GM12891 (cell line): ENCODE measurements around the gene NRBP1.

ENCODE experiments used
- DNase-seq: peaks from one replicate; pipeline ENCODE4 v3.0.0; 2011; ENCODE audit warnings: low spot score; ENCODE audit not compliant: insufficient read length
- FAIRE-seq: peaks from 2 replicates; lab custom pipeline; 2011; peaks lifted over from hg19 to GRCh38; lab: Jason Lieb, UNC
- PAX5 ChIP-seq: IDR thresholded peaks from 2 replicates; pipeline ENCODE4 v1.6.1; 2011; ENCODE audit warnings: low read length, moderate library complexity, mild to moderate bottlenecking; ENCODE audit not compliant: insufficient read depth, severe bottlenecking
- POLR2A ChIP-seq: IDR thresholded peaks from 2 replicates; pipeline ENCODE4 v1.6.1; 2011; ENCODE audit warnings: low read depth, low read length, control low read depth
- POLR2AphosphoS5 ChIP-seq: IDR thresholded peaks from 2 replicates; pipeline ENCODE4 v1.6.1; 2011; ENCODE audit warnings: low read depth, low read length, control low read depth
- POU2F2 ChIP-seq: IDR thresholded peaks from 2 replicates; pipeline ENCODE4 v1.6.1; 2011; ENCODE audit warnings: low read depth, mild to moderate bottlenecking, control low read depth, low read length, moderate library complexity
- SPI1 ChIP-seq: IDR thresholded peaks from 2 replicates; pipeline ENCODE4 v1.6.1; 2011; ENCODE audit warnings: low read depth, low read length, control low read depth
- TAF1 ChIP-seq: IDR thresholded peaks from 2 replicates; pipeline ENCODE4 v1.6.1; 2011; ENCODE audit warnings: low read depth, low read length, control low read depth

Gene NRBP1

DNA sequence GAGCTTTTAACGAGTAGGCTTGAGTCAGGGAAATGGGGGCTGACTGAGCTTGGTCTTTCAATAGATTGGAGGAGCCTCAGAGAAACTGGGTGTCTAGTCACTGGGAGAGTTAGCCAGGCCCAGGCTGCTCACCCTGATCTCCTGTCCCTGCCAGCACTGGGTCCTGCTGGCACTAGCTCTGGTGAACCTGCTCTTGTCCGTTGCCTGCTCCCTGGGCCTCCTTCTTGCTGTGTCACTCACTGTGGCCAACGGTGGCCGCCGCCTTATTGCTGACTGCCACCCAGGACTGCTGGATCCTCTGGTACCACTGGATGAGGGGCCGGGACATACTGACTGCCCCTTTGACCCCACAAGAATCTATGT is 14.5 kb downstream of the NRBP1 start:
- TF ChIP-seq POLR2AphosphoS5 (no peak), SPI1 (no peak), PAX5 (no peak), POLR2A (no peak), TAF1 (no peak), POU2F2 (no peak)
- FAIRE-seq (no peak), DNase-seq (no peak)

DNA sequence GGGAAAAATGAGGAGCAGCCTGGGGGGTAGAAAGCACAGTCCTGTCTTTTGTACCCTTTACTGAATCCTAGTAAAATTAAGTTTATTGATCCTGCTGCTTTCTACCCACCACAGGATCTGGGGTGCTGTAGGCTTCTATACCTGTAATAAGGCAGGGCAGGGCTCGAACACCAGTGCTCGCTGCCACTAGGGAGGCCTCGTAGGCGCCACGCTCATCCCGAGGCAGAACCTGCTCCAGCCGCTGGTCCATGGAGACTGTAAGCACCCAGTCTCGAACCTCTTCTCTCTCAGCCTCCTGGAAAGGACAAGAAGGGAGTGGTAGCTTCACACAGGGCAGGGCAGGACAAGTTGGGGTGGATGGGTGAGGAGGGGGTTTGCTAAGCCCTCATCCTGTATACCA is 16.7 kb downstream of the NRBP1 start:
- TF ChIP-seq PAX5, result no peak
- TF ChIP-seq POLR2A, result no peak
- TF ChIP-seq POU2F2, result no peak
- TF ChIP-seq TAF1, result no peak
- TF ChIP-seq SPI1, result no peak
- TF ChIP-seq POLR2AphosphoS5, result no peak
- no peak for DNase-seq
- FAIRE-seq, result no peak

DNA sequence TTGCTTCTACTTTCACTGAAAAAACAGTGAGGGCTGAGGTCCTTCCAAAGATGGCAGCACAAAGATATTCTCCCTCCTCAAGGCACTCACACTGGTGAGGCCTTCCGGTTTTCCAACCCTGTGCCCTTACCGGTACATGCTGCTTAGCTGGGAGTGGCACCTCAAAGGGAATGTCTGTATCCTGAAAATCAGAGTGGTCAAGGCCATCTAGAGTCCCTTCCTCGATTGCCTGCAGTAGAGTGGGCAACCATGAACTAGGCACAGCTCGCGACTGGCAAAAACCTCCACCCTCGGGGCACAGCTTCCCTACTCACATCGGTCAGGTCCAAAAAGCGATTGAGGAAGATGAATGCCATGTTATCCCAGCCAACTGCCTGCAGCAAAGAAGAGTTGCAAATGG is 17.2 kb downstream of the NRBP1 start:
- FAIRE-seq (no peak), DNase-seq (no peak)
- TF ChIP-seq POLR2A (no peak), PAX5 (no peak), SPI1 (no peak), POLR2AphosphoS5 (no peak), TAF1 (no peak), POU2F2 (no peak)

DNA sequence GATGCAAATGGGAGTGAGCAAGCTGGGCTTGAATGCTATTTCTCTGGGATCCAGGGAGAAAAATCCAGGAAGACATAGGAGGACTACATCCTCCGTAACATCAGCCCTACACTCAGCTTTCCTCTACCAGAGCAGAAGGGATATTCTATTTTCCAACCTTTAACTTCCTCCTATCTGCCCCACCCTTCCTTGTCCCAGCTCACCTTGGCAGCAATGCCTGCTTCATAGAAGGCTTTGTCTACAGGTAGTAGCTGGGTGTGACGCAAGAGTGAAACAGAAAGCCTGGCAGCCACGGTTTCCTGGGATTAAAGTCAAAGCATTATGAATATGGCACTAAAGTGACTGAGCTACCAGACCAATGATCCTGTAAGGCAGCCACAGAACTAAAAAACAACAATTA is 17.6 kb downstream of the NRBP1 start:
- no peak for FAIRE-seq
- no peak for DNase-seq
- TF ChIP-seq SPI1, result no peak
- no peak for TF ChIP-seq POLR2AphosphoS5
- no peak for TF ChIP-seq POU2F2
- TF ChIP-seq TAF1, result no peak
- no peak for TF ChIP-seq POLR2A
- TF ChIP-seq PAX5, result no peak

DNA sequence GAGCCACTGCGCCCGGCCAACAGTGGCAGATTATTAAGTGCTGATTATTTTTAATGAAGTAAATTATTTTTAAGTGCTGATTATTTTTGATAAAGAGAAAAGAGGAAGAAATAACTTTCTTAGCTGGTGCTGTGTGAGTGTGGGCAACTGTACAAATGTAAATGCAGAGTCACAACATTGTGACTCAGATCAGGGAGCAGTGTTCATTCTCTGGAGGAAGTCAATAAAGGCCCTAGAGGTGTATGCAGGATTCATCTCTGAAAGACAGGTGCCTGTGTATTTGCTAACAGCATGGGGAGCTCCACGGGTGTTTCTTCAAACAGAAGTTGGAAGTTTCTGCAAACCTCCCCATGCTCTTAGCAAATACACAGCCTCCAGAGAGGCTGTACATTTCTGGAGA is 19.9 kb downstream of the NRBP1 start:
- no peak for DNase-seq
- FAIRE-seq, result no peak
- no peak for TF ChIP-seq PAX5
- no peak for TF ChIP-seq POLR2A
- TF ChIP-seq TAF1, result no peak
- TF ChIP-seq POU2F2, result no peak
- TF ChIP-seq SPI1, result no peak
- no peak for TF ChIP-seq POLR2AphosphoS5

DNA sequence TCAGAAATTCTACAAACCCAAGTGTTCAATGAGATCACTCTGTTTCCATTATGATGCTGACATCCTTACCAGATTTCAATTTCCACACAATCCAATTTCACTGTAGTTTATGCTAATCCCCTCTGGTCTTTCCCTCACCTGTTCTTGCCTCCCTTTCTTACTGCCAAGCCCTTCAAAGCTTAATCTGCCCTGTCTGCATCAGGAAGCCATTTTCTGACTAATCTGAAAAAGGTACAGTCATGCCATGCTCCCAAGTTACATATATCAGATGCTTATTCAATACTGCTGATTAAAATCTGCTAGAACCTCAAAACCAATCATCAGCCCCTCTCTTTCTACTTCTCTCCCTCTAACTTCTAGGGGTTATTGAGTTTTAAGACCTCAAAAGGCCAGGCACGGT is 22.7 kb downstream of the NRBP1 start:
- FAIRE-seq (no peak), DNase-seq (no peak)
- TF ChIP-seq POLR2AphosphoS5 (no peak), POLR2A (no peak), SPI1 (no peak)

DNA sequence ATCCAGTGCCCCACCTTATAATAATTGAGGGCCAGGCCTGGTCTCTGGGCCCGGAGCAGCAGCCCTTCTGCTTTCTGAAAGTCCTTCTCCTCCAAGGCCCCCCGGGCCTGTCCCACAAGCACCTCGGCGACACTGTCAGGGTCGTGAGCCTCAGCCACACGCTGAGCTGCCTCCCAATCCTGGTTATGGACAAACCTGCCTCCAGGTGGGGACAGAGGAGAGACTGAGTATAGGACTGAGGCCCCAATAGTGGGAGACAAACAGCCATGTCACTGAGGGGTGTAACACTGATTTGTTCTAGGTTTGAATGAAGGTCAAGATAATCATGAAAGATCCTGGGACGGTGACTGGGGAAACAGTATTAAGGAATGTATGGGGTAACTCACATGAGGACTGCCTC is 25.5 kb downstream of the NRBP1 start:
- FAIRE-seq (no peak), DNase-seq (no peak)
- no peak for TF ChIP-seq TAF1
- no peak for TF ChIP-seq POLR2AphosphoS5
- TF ChIP-seq POLR2A, result no peak

DNA sequence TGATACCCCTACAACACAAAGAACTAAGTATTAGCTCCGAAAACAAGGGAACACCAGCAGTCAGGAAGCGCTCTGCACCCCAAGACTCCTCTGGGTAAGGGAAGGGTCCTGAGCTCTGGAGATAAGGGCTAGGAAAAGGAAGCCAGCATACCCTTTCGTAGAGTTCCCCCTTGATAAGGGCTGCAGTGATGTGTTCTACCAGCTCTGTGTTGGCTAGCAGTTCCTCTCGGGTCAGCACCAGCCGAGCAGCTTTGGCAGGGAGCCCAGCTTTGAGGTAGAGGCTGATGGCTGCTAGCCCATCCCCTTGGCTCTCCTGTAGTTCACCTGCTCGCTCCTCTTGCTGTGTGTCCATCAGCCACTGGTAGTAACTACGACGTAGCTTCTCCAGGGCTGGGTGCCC is 32.7 kb downstream of the NRBP1 start:
- TF ChIP-seq TAF1, result no peak
- TF ChIP-seq POU2F2, result no peak
- TF ChIP-seq POLR2AphosphoS5, result no peak
- no peak for TF ChIP-seq PAX5
- no peak for TF ChIP-seq SPI1
- TF ChIP-seq POLR2A, result no peak
- FAIRE-seq (no peak), DNase-seq (no peak)

DNA sequence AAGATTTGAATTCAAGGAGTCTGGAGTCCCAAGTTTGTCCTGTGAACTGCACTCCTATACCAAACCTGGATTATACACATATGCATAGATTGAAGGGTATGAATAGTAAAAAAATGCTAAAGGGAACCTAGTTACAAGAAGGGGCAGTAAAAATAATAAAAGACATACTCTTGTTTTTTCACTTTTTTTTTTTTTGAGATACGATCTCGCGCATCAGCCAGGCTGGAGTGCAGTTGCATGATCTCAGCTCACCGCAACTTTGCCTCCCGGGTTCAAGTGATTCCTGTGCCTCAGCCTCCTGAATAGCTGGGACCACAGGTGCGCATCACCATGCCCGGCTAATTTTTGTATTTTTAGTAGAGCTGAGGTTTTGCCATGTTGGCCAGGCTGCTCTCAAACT is 36.0 kb downstream of the NRBP1 start:
- DNase-seq (no peak), FAIRE-seq (no peak)
- no peak for TF ChIP-seq POLR2A
- no peak for TF ChIP-seq PAX5
- TF ChIP-seq POLR2AphosphoS5, result no peak

DNA sequence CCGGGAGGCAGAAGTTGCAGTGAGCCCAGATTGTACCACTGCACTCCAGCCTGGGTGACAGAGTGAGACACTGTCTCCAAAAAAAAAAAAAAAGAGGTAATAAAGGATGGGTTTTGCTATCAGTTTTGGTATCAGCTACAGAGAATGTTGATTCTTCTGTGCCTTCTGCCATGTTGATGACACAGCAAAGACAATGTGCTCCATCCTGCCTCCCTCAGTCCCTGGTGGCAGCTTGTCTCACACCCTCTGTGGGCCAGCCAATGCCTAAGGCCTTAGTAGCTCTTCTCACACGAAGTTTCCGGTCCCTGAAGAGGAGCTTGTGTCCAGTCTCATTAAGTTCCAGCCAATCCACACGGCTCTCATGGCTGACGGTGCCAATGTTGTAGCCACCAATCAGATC is 43.5 kb downstream of the NRBP1 start:
- no peak for TF ChIP-seq TAF1
- no peak for TF ChIP-seq POLR2AphosphoS5
- no peak for FAIRE-seq
- DNase-seq, result no peak

DNA sequence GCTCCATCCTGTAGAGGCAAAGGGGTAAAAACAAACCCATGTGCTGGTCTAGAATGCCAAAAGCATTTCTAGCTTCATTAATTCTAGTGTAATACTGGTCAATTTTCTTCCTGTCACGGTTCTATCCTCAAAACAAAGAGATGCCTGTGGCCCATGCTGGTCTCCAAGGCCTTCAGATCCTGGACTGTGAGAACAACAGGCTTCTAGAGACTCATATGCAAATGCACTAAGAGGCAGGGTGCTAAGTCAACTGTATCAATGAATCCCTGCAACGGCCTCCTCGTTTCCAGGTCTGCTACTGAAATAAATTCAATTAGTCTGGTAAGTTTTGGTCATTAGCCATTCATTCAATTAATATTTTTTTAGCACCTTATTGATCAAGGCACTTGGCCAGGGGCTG is 57.1 kb downstream of the NRBP1 start:
- no peak for FAIRE-seq
- DNase-seq, result no peak
- no peak for TF ChIP-seq POLR2A
- no peak for TF ChIP-seq PAX5
- no peak for TF ChIP-seq TAF1
- TF ChIP-seq POU2F2, result no peak
- TF ChIP-seq POLR2AphosphoS5, result no peak
- TF ChIP-seq SPI1, result no peak
